ENCODE data around the gene UBC.

DNA sequence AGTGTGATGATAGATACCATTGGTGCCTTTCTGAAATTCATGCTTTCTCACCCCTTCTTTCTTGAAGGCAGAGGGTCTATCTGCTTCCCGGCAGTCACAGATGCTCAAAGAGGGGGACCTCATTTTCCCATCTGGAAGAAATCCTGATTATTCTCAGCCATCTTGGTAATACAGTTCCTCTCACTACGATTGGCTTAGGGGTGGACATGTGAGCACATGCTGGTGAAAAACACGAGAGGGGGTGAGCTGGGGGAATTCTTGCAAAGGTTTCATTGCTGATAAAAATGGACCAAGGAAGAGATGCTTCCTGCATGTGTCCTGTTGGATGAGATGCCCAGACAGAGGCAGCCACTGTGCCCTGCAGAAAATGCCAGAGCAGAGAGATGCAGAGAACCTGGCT is 37.0 kb downstream of the UBC start:
- TF ChIP-seq, protein P1, sequence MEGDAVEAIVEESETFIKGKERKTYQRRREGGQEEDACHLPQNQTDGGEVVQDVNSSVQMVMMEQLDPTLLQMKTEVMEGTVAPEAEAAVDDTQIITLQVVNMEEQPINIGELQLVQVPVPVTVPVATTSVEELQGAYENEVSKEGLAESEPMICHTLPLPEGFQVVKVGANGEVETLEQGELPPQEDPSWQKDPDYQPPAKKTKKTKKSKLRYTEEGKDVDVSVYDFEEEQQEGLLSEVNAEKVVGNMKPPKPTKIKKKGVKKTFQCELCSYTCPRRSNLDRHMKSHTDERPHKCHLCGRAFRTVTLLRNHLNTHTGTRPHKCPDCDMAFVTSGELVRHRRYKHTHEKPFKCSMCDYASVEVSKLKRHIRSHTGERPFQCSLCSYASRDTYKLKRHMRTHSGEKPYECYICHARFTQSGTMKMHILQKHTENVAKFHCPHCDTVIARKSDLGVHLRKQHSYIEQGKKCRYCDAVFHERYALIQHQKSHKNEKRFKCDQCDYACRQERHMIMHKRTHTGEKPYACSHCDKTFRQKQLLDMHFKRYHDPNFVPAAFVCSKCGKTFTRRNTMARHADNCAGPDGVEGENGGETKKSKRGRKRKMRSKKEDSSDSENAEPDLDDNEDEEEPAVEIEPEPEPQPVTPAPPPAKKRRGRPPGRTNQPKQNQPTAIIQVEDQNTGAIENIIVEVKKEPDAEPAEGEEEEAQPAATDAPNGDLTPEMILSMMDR (IDR thresholded peaks at IDR 0.05), result no peak
- no peak for TF ChIP-seq POLR2A (IDR thresholded peaks at IDR 0.05)

All from vagina (tissue), 2 donors.